Liver (tissue), 9 donors: ENCODE data around the gene YTHDC1. TPM values are rescaled to one million over a fixed set of nuclear protein-coding genes. Genes with fewer than 3 reads are reported as not detected.

ENCODE experiments used
- DNase-seq: peaks from one replicate; pipeline ENCODE4 v3.0.0-alpha.2; 2017; ENCODE audit warnings: low spot score
- H3K27ac ChIP-seq, 2 donors: one replicate each; pipeline ENCODE4 v1.7.0; 2013; ENCODE audit warnings: inconsistent platforms in 2 of 2, low read length in 2 of 2, control low read depth in 1 of 2, low read depth in 1 of 2, mild to moderate bottlenecking in 1 of 2
- H3K27me3 ChIP-seq, 4 donors: one replicate each; pipeline versions ENCODE4 v1.6.1 to v1.7.0; 2013; ENCODE audit warnings: low read length in 3 of 4, inconsistent platforms in 1 of 4, mild to moderate bottlenecking in 1 of 4, moderate library complexity in 1 of 4; ENCODE audit not compliant: control insufficient read depth in 4 of 4, insufficient read depth in 4 of 4
- H3K36me3 ChIP-seq, 4 donors: one replicate each; pipeline versions ENCODE4 v1.6.1 to v1.7.0; 2013; ENCODE audit warnings: low read length in 3 of 4, mild to moderate bottlenecking in 3 of 4, low read depth in 1 of 4, moderate library complexity in 1 of 4; ENCODE audit not compliant: control insufficient read depth in 4 of 4, insufficient read depth in 3 of 4
- H3K4me1 ChIP-seq, 4 donors: one replicate each; pipeline versions ENCODE4 v1.6.1 to v1.7.0; 2013; ENCODE audit warnings: low read length in 3 of 4, mild to moderate bottlenecking in 3 of 4, moderate library complexity in 1 of 4; ENCODE audit not compliant: control insufficient read depth in 4 of 4, insufficient read depth in 4 of 4
- H3K4me3 ChIP-seq, 3 donors: one replicate each; pipeline versions ENCODE4 v1.6.1 to v1.7.0; 2013; ENCODE audit warnings: low read length in 3 of 3, control low read depth in 1 of 3, low read depth in 1 of 3, mild to moderate bottlenecking in 1 of 3
- H3K9ac ChIP-seq, 2 donors: one replicate each; pipeline ENCODE4 v1.7.0; 2013; ENCODE audit warnings: low read length in 2 of 2, mild to moderate bottlenecking in 2 of 2, moderate library complexity in 2 of 2, control low read depth in 1 of 2, low read depth in 1 of 2
- H3K9me3 ChIP-seq, 4 donors: one replicate each; pipeline versions ENCODE4 v1.6.1 to v1.7.0; 2013; ENCODE audit warnings: low read length in 3 of 4; ENCODE audit not compliant: control insufficient read depth in 4 of 4
- CTCF ChIP-seq: fragments of 150-350 bp; IDR thresholded peaks from 2 replicates; pipeline ENCODE4 v1.5.1; 2017; ENCODE audit warnings: improper control_type of control experiment, low read depth, low read length; ENCODE audit not compliant: missing input control
- EGR1 ChIP-seq, 2 donors: IDR thresholded peaks; 2 replicates each; pipeline ENCODE4 v1.6.1; 2016 to 2018; ENCODE audit warnings: antibody characterized with exemption in 2 of 2, low read depth in 2 of 2
- FOXA1 ChIP-seq: IDR thresholded peaks from 2 replicates; pipeline ENCODE4 v1.6.1; 2016; ENCODE audit warnings: antibody characterized with exemption
- FOXA2 ChIP-seq: IDR thresholded peaks from 2 replicates; pipeline ENCODE4 v1.6.1; 2016; ENCODE audit warnings: antibody characterized with exemption
- GABPA ChIP-seq, 2 donors: IDR thresholded peaks in 1 of 2; conservative IDR thresholded peaks in 1 of 2; 2 replicates each; pipeline ENCODE4 v1.6.1; 2016; ENCODE audit warnings: antibody characterized with exemption in 2 of 2, mild to moderate bottlenecking in 1 of 2, moderate library complexity in 1 of 2
- HNF4A ChIP-seq, 2 donors: conservative IDR thresholded peaks; 2 replicates each; pipeline ENCODE4 v1.6.1; 2016; ENCODE audit warnings: antibody characterized with exemption in 2 of 2, mild to moderate bottlenecking in 2 of 2
- HNF4G ChIP-seq: IDR thresholded peaks from 2 replicates; pipeline ENCODE4 v1.6.1; 2016; ENCODE audit warnings: antibody characterized with exemption
- JUND ChIP-seq, 2 donors: IDR thresholded peaks; 2 replicates each; pipeline ENCODE4 v1.6.1; 2016; ENCODE audit warnings: antibody characterized with exemption in 2 of 2
- NR2F2 ChIP-seq: IDR thresholded peaks from 2 replicates; pipeline ENCODE4 v1.6.1; 2016; ENCODE audit warnings: antibody characterized with exemption
- RAD21 ChIP-seq, 2 donors: IDR thresholded peaks; 2 replicates each; pipeline ENCODE4 v1.6.1; 2016; ENCODE audit warnings: antibody characterized with exemption in 2 of 2, mild to moderate bottlenecking in 2 of 2
- REST ChIP-seq: IDR thresholded peaks from 2 replicates; pipeline ENCODE4 v1.6.1; 2016; ENCODE audit warnings: antibody characterized with exemption, mild to moderate bottlenecking
- RXRA ChIP-seq, 2 donors: IDR thresholded peaks; 2 replicates each; pipeline ENCODE4 v1.6.1; 2017 to 2018; ENCODE audit warnings: antibody characterized with exemption in 2 of 2, mild to moderate bottlenecking in 1 of 2
- SP1 ChIP-seq: IDR thresholded peaks from 2 replicates; pipeline ENCODE4 v1.6.1; 2018; ENCODE audit warnings: antibody characterized with exemption, mild to moderate bottlenecking
- TAF1 ChIP-seq: conservative IDR thresholded peaks from 2 replicates; pipeline ENCODE4 v1.6.1; 2016; ENCODE audit warnings: antibody characterized with exemption, mild to moderate bottlenecking
- YY1 ChIP-seq: IDR thresholded peaks from 2 replicates; pipeline ENCODE4 v1.6.1; 2016; ENCODE audit warnings: antibody characterized with exemption, mild to moderate bottlenecking
- ZBTB33 ChIP-seq: IDR thresholded peaks from 2 replicates; pipeline ENCODE4 v1.6.1; 2016; ENCODE audit warnings: antibody characterized with exemption
- WGBS: extraction: QIAGEN DNeasy Blood & Tissue Kit; methylation state at CpG from one replicate; pipeline ENCODE4 v1.1.7; 2013; 5-methylcytosine and 5-hydroxymethylcytosine counted together
- polyA plus RNA-seq, 2 donors: library from polyadenylated mRNA; stranded (reverse) in 1 of 2; unstranded in 1 of 2; fragments of 200-250 nt in 1 of 2; fragments of >200 nt in 1 of 2; fragmentation: Nextera tagmentation in 1 of 2; extraction: Ambion mirVana in 1 of 2; gene quantifications; one replicate each; pipeline versions ENCODE4 v1.2.1 to v1.2.3, GENCODE V29; 2013 to 2015
- total RNA-seq, 2 donors: library from RNA; depleted of rRNA; stranded (reverse); fragments of >200 nt; gene quantifications; one replicate each; pipeline ENCODE4 v1.2.3, GENCODE V29; 2014
- TF ChIP-seq, protein P1 (sequence below): IDR thresholded peaks from 2 replicates; pipeline ENCODE4 v1.6.1; 2016; ENCODE audit warnings: antibody characterized with exemption
- TF ChIP-seq, protein P2 (sequence below): IDR thresholded peaks from 2 replicates; pipeline ENCODE4 v1.6.1; 2016; ENCODE audit warnings: antibody characterized with exemption
- donor health status: healthy.
- donor health status: healthy.
- donor health status: healthy.
- donor health status: healthy.
- donor health status: healthy.

The YTHDC1 gene
- total and polyA plus RNA-seq, 4 donors, result 15.5 to 30.3 (median 22.9) TPM

GRCh38 chr4:68352791-68353190 is 2.9 kb upstream of the YTHDC1 start:
- Histone ChIP-seq H3K36me3 (no peaks in the 10 kb centered on the region), H3K4me1 (peaks cover 1 to 10% (median 5%) of the 10 kb centered on the region in 4 donors), H3K27ac (no peak overlapping the region), H3K9me3 (no peaks in the 10 kb centered on the region), H3K9ac (no peak overlapping the region), H3K4me3 (no peak overlapping the region), H3K27me3 (no peaks in the 10 kb centered on the region)
- DNase-seq, result no peak
- no peak for TF ChIP-seq EGR1 (IDR thresholded peaks at IDR 0.05; ENCODE audit: low read depth in 2 of 2)
- TF ChIP-seq RAD21 (IDR thresholded peaks at IDR 0.05), result no peak
- WGBS, result 81% methylated on average over 2 of the region's 2 CpGs

DNA sequence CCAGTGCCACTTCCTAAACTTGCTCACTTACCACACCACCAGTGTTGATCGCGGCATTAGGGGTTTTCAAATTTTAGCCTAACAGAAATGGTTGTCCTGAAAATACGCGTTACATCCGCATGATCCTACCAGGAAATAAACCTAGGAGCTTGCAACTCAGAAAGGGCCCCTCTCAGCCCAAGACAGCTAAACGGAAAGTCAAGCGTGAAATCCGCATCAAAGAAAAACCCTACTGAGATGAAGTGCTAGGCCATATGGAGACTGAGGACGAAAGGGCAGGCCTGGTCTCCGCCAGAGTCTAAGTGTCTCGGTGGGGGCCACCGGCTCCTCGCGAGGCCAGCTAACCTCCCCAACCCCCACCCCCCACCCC is 626 bp downstream of the YTHDC1 start:
- Histone ChIP-seq H3K4me1 (peaks cover 9 to 34% (median 17%) of the 10 kb centered on the region in 4 donors), H3K27me3 (no peaks in the 10 kb centered on the region), H3K27ac (peak overlapping the region; percentile 93 to 98), H3K36me3 (no peaks in the 10 kb centered on the region), H3K9ac (peak overlapping the region; percentile 92 to 99), H3K4me3 (peak overlapping the region; percentile 62 to 88 (median 74)), H3K9me3 (no peaks in the 10 kb centered on the region)
- DNase-seq, result no peak
- WGBS, result under 1% methylated on average over 14 of the region's 14 CpGs
- TF ChIP-seq, protein P1, sequence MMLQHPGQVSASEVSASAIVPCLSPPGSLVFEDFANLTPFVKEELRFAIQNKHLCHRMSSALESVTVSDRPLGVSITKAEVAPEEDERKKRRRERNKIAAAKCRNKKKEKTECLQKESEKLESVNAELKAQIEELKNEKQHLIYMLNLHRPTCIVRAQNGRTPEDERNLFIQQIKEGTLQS, result no peak
- TF ChIP-seq ZBTB33 (no peak), CTCF (no peak), YY1 (no peak), HNF4A (conservative IDR thresholded peaks at IDR 0.05) (no peak), SP1 (no peak), NR2F2 (no peak), REST (no peak), GABPA (IDR thresholded peaks at IDR 0.05 in 1 of 2, conservative IDR thresholded peaks at IDR 0.05 in 1 of 2) (no peak), TAF1 (no peak), FOXA1 (no peak), JUND (IDR thresholded peaks at IDR 0.05) (no peak), RXRA (IDR thresholded peaks at IDR 0.05) (no peak), FOXA2 (no peak), RAD21 (IDR thresholded peaks at IDR 0.05) (no peak), EGR1 (IDR thresholded peaks at IDR 0.05; ENCODE audit: low read depth in 2 of 2) (no peak), HNF4G (no peak)
- TF ChIP-seq, protein P2, sequence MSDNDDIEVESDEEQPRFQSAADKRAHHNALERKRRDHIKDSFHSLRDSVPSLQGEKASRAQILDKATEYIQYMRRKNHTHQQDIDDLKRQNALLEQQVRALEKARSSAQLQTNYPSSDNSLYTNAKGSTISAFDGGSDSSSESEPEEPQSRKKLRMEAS, result no peak
